K562 (cell line): ENCODE measurements around the gene WNK2. TPM values are rescaled to one million over a fixed set of nuclear protein-coding genes. Genes with fewer than 3 reads are reported as not detected.

Source experiments
- BACH1 ChIP-seq: fragments of 200-800 bp; sonication (Bioruptor generic); IDR thresholded peaks from 2 replicates; pipeline ENCODE4 v1.6.1; 2016; ENCODE audit warnings: missing genetic modification characterization, missing compliant biosample characterization
- BRF1 ChIP-seq: IDR thresholded peaks from 3 replicates; pipeline ENCODE4 v1.6.1; 2011; ENCODE audit warnings: borderline replicate concordance, mild to moderate bottlenecking; ENCODE audit not compliant: insufficient read length; ENCODE audit errors: extremely low read depth
- CHD4 ChIP-seq: fragments of 200-600 bp; sonication (generic); IDR thresholded peaks from 3 replicates; pipeline ENCODE4 v1.6.1; 2012; ENCODE audit warnings: low read depth, mild to moderate bottlenecking, mixed read lengths, low read length, inconsistent platforms; ENCODE audit not compliant: insufficient read depth, insufficient replicate concordance, poor library complexity, severe bottlenecking
- EGR1 ChIP-seq: fragments of 450-650 bp; conservative IDR thresholded peaks from 2 replicates; pipeline ENCODE4 v1.6.1; 2017; ENCODE audit warnings: mild to moderate bottlenecking
- ELF4 ChIP-seq: fragments of 450-650 bp; formaldehyde crosslinking; IDR thresholded peaks from 2 replicates; pipeline ENCODE4 v1.4.0; 2022; ENCODE audit warnings: missing genetic modification characterization
- FOSL1 ChIP-seq: fragments of 200-800 bp; sonication (Bioruptor generic); conservative IDR thresholded peaks from 2 replicates; pipeline ENCODE4 v1.6.1; 2016; ENCODE audit warnings: missing genetic modification characterization, missing compliant biosample characterization
- HDAC6 ChIP-seq: IDR thresholded peaks from 2 replicates; pipeline ENCODE4 v1.6.1; 2012; ENCODE audit warnings: low read depth, mild to moderate bottlenecking, control low read depth, inconsistent platforms, low read length, moderate library complexity
- HNRNPH1 ChIP-seq: fragments of 200-400 bp; formaldehyde crosslinking; optimal IDR thresholded peaks from 2 replicates; pipeline ENCODE3; 2017; ENCODE audit warnings: low read depth, mild to moderate bottlenecking, low read length, moderate library complexity
- MYNN ChIP-seq, 2 experiments: sonication (generic); formaldehyde crosslinking in 1 of 2; IDR thresholded peaks; 2 replicates each; pipeline versions ENCODE4 v1.5.0 to v1.6.1; 2016 to 2020; ENCODE audit warnings: antibody characterized with exemption in 1 of 2, missing genetic modification reagents in 1 of 2
- NFRKB ChIP-seq: fragments of 450-650 bp; IDR thresholded peaks from 2 replicates; pipeline ENCODE4 v1.6.1; 2016; ENCODE audit warnings: low read depth
- NR2C1 ChIP-seq, 2 experiments: fragments of 450-650 bp; IDR thresholded peaks; 2 replicates each; pipeline ENCODE4 v1.6.1; 2017; ENCODE audit warnings: mild to moderate bottlenecking in 2 of 2, antibody characterized with exemption in 1 of 2, inconsistent platforms in 1 of 2, missing compliant biosample characterization in 1 of 2, missing genetic modification characterization in 1 of 2
- PURB ChIP-seq: sonication (generic); formaldehyde crosslinking; IDR thresholded peaks from 2 replicates; pipeline ENCODE4 v1.9.0; 2021; ENCODE audit warnings: low read depth, mild to moderate bottlenecking, missing genetic modification reagents
- PYGO2 ChIP-seq: fragments of 450-650 bp; IDR thresholded peaks from 2 replicates; pipeline ENCODE4 v1.6.1; 2016; ENCODE audit warnings: mild to moderate bottlenecking, missing genetic modification characterization, moderate library complexity, missing compliant biosample characterization
- SMAD3 ChIP-seq: fragments of 450-650 bp; formaldehyde crosslinking; conservative IDR thresholded peaks from 2 replicates; pipeline ENCODE4 v1.4.0; 2020; ENCODE audit warnings: mild to moderate bottlenecking
- TBP ChIP-seq: optimal IDR thresholded peaks from 2 replicates; pipeline ENCODE3; 2011; ENCODE audit warnings: low read depth, low read length, improper control_type of control experiment
- ZBTB1 ChIP-seq: sonication (generic); formaldehyde crosslinking; IDR thresholded peaks from 2 replicates; pipeline ENCODE4 v1.8.1; 2023; ENCODE audit warnings: missing genetic modification reagents, low read depth, mild to moderate bottlenecking, borderline replicate concordance
- ZNF133 ChIP-seq: fragments of 250-450 bp; sonication (Bioruptor Pico); IDR thresholded peaks from 2 replicates; pipeline ENCODE4 v1.4.0; 2020; ENCODE audit warnings: mild to moderate bottlenecking
- ZNF175 ChIP-seq: fragments of 200-800 bp; sonication (Bioruptor generic); IDR thresholded peaks from 2 replicates; pipeline ENCODE4 v1.6.1; 2016; ENCODE audit warnings: low read depth, mild to moderate bottlenecking, missing genetic modification characterization, missing compliant biosample characterization
- ZNF217 ChIP-seq: sonication (generic); formaldehyde crosslinking; IDR thresholded peaks from 2 replicates; pipeline ENCODE4 v1.8.0; 2022; ENCODE audit warnings: mild to moderate bottlenecking, missing genetic modification reagents
- polyA plus RNA-seq, 8 experiments: library from polyadenylated mRNA; depleted of rRNA in 4 of 8; stranded (reverse) in 5 of 8; unstranded in 3 of 8; fragments of >200 nt; fragmentation: Nextera tagmentation in 2 of 8; fragmentation: Illumina TruSeq in 1 of 8; extraction: Ambion mirVana in 2 of 8; extraction: Trizol in 1 of 8; gene quantifications; 2 replicates each; pipeline versions ENCODE4 v1.2.1 to v1.2.3, GENCODE V29; 2011 to 2014; ENCODE audit warnings: inconsistent platforms in 1 of 8, missing spikeins in 1 of 8
- total RNA-seq, 7 experiments: library from RNA; depleted of rRNA in 6 of 7; stranded (reverse); fragments of >200 nt in 6 of 7; fragmentation: Illumina TruSeq in 2 of 7; extraction: Trizol in 2 of 7; gene quantifications; 2 replicates each; pipeline versions ENCODE4 v1.2.1 to v1.2.3, GENCODE V29; 2011 to 2021; ENCODE audit warnings: low replicate concordance in 1 of 7
- TF ChIP-seq, protein P1 (sequence below), 2 experiments: IDR thresholded peaks; 2 replicates each; pipeline ENCODE4 v1.6.1; 2011; ENCODE audit warnings: borderline replicate concordance in 1 of 2, control low read depth in 1 of 2, low read depth in 1 of 2, low read length in 1 of 2, mild to moderate bottlenecking in 1 of 2, mixed read lengths in 1 of 2, moderate library complexity in 1 of 2; ENCODE audit not compliant: insufficient read depth in 1 of 2, insufficient read length in 1 of 2, poor library complexity in 1 of 2, severe bottlenecking in 1 of 2; ENCODE audit errors: extremely low read depth in 1 of 2
- TF ChIP-seq, protein P2 (sequence below): sonication (generic); IDR thresholded peaks from 2 replicates; pipeline ENCODE4 v1.6.1; 2016
- TF ChIP-seq, protein P3 (sequence below): fragments of 250-450 bp; sonication (Bioruptor Pico); IDR thresholded peaks from 2 replicates; pipeline ENCODE4 v1.4.0; 2020
- TF ChIP-seq, protein P4 (sequence below): fragments of 450-650 bp; formaldehyde crosslinking; IDR thresholded peaks from 2 replicates; pipeline ENCODE4 v1.4.0; 2020; ENCODE audit warnings: mild to moderate bottlenecking, moderate library complexity

Gene WNK2
- total and polyA plus RNA-seq, 9 of the 15 experiments (the other 6 are each of a cell fraction or from before 2014, with no cell fraction given): 0.36 to 3.3 (median 0.64) TPM; not detected in 2

DNA sequence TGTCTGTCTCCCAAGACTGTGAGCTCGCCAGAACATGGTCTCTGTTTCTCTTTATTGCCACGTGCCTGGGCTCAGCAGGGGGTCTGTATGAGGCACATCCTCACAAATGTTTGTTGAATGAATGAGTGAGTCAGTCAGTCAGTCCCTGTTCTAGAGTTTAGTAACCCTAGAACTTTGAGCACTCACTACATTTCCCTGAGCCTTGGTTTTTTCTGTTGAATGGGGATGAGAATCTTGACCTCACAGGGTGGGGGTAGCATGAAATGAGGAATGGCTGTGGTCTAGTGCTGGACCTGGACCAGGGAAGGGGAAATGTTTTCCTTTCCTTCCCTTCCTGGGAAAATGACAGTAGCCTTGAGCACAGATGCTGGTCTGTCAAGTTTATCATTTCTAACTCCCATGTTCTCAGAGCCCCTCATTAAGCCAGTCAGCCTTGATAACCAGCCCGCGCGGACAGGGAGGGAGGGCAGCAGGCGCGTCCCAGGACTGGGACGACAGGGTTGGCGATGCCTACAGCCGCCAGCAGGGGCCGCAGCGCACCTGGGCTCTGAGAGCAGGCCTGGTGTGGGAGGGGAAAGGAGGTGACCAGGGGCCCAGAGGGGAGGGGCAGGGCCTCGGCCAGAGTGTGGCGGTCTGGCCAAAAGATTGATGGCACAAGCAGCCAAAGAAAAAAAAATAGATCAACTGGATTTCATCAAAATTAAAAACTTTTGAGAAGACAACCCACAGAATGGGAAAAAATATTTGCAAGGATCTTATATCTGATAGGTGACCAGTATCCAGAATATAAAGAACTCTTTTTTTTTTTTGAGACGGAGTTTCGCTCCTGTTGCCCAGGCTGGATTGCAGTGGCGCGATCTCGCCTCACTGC lies 24.1 kb upstream of the WNK2 start (continued):
- TF ChIP-seq, protein P1, sequence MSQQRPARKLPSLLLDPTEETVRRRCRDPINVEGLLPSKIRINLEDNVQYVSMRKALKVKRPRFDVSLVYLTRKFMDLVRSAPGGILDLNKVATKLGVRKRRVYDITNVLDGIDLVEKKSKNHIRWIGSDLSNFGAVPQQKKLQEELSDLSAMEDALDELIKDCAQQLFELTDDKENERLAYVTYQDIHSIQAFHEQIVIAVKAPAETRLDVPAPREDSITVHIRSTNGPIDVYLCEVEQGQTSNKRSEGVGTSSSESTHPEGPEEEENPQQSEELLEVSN (IDR thresholded peaks at IDR 0.05; ENCODE audit: borderline replicate concordance in 1 of 2, extremely low read depth in 1 of 2, insufficient read depth in 1 of 2, insufficient read length in 1 of 2, low read depth in 1 of 2, low read length in 1 of 2, poor library complexity in 1 of 2, severe bottlenecking in 1 of 2): no peak
- TF ChIP-seq BRF1: no peak
- TF ChIP-seq, protein P2, sequence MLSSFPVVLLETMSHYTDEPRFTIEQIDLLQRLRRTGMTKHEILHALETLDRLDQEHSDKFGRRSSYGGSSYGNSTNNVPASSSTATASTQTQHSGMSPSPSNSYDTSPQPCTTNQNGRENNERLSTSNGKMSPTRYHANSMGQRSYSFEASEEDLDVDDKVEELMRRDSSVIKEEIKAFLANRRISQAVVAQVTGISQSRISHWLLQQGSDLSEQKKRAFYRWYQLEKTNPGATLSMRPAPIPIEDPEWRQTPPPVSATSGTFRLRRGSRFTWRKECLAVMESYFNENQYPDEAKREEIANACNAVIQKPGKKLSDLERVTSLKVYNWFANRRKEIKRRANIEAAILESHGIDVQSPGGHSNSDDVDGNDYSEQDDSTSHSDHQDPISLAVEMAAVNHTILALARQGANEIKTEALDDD: peak; percentile 48
- no peak for TF ChIP-seq ZNF217 (CRISPR knock-in tag)
- TF ChIP-seq BACH1 (tag): no peak
- TF ChIP-seq CHD4: no peak
- TF ChIP-seq ELF4 (CRISPR knock-in tag): no peak
- TF ChIP-seq, protein P3, sequence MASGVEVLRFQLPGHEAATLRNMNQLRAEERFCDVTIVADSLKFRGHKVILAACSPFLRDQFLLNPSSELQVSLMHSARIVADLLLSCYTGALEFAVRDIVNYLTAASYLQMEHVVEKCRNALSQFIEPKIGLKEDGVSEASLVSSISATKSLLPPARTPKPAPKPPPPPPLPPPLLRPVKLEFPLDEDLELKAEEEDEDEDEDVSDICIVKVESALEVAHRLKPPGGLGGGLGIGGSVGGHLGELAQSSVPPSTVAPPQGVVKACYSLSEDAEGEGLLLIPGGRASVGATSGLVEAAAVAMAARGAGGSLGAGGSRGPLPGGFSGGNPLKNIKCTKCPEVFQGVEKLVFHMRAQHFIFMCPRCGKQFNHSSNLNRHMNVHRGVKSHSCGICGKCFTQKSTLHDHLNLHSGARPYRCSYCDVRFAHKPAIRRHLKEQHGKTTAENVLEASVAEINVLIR: no peak
- no peak for TF ChIP-seq NR2C1 (IDR thresholded peaks at IDR 0.05)
- no peak for TF ChIP-seq NR2C1 (tag; IDR thresholded peaks at IDR 0.05)
- no peak for TF ChIP-seq PURB (CRISPR knock-in tag)
- peak; percentile 76; the same call in 1 of the 2 replicates for TF ChIP-seq MYNN (IDR thresholded peaks at IDR 0.05)
- TF ChIP-seq MYNN (CRISPR knock-in tag; IDR thresholded peaks at IDR 0.05): no peak
- no peak for TF ChIP-seq FOSL1 (tag)
- TF ChIP-seq HDAC6: no peak
- no peak for TF ChIP-seq EGR1
- no peak for TF ChIP-seq HNRNPH1
- TF ChIP-seq NFRKB: no peak
- TF ChIP-seq, protein P4, sequence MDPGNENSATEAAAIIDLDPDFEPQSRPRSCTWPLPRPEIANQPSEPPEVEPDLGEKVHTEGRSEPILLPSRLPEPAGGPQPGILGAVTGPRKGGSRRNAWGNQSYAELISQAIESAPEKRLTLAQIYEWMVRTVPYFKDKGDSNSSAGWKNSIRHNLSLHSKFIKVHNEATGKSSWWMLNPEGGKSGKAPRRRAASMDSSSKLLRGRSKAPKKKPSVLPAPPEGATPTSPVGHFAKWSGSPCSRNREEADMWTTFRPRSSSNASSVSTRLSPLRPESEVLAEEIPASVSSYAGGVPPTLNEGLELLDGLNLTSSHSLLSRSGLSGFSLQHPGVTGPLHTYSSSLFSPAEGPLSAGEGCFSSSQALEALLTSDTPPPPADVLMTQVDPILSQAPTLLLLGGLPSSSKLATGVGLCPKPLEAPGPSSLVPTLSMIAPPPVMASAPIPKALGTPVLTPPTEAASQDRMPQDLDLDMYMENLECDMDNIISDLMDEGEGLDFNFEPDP (CRISPR knock-in tag): no peak
- TF ChIP-seq ZNF175 (CRISPR knock-in tag): no peak
- TF ChIP-seq SMAD3 (CRISPR knock-in tag): no peak
- TF ChIP-seq ZBTB1 (CRISPR knock-in tag): no peak
- TF ChIP-seq ZNF133 (CRISPR knock-in tag): no peak
- no peak for TF ChIP-seq PYGO2
- no peak for TF ChIP-seq TBP
